Measurements from ENCODE around the gene STMN1.

DNA sequence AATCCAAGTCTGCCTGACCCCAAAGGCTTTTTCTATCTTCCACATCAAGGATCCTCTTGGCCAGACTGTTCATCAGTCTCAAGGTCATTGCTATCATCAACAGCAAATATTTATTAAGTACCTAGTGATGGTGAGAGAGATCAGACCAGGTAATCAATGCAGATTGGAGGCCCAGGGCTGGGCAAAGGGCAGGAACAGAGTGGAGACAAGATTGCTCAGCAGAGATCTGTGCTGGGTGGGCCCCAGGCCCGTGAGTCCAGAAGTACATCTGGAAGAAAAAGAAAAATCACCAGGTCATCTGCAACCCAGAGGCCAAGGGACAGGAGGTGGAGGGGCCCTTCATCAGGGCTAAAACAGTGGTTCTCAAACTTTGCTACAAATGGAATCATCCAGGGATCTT lies 20.6 kb downstream of the STMN1 start:
- TF ChIP-seq, protein P1, sequence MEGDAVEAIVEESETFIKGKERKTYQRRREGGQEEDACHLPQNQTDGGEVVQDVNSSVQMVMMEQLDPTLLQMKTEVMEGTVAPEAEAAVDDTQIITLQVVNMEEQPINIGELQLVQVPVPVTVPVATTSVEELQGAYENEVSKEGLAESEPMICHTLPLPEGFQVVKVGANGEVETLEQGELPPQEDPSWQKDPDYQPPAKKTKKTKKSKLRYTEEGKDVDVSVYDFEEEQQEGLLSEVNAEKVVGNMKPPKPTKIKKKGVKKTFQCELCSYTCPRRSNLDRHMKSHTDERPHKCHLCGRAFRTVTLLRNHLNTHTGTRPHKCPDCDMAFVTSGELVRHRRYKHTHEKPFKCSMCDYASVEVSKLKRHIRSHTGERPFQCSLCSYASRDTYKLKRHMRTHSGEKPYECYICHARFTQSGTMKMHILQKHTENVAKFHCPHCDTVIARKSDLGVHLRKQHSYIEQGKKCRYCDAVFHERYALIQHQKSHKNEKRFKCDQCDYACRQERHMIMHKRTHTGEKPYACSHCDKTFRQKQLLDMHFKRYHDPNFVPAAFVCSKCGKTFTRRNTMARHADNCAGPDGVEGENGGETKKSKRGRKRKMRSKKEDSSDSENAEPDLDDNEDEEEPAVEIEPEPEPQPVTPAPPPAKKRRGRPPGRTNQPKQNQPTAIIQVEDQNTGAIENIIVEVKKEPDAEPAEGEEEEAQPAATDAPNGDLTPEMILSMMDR (IDR thresholded peaks at IDR 0.05) = no peak
- TF ChIP-seq POLR2A (IDR thresholded peaks at IDR 0.05) = no peak

Measured in heart left ventricle (tissue), 13 donors.